Aorta (tissue), 5 donors: ENCODE measurements around the gene ZNF197. TPM values are rescaled to one million over a fixed set of nuclear protein-coding genes. Genes with fewer than 3 reads are reported as not detected.

Source experiments
- ATAC-seq: fragments of 200-7000 bp; cut with Tn5 transposase; one replicate; pipeline ENCODE4 v1.9.1; 2022; ENCODE audit warnings: moderate library complexity; ENCODE audit not compliant: low FRiP score
- DNase-seq, 2 donors: peaks; one replicate each; pipeline ENCODE4 v3.0.0-alpha.2; 2020
- H3K27ac ChIP-seq, 2 donors: one replicate each; pipeline ENCODE4 v1.5.1; 2013; ENCODE audit warnings: low read length in 2 of 2, mild to moderate bottlenecking in 2 of 2, moderate library complexity in 2 of 2, control low read depth in 1 of 2, inconsistent platforms in 1 of 2, low read depth in 1 of 2
- H3K27me3 ChIP-seq, 2 donors: one replicate each; pipeline ENCODE4 v1.6.1; 2013; ENCODE audit warnings: control low read depth in 1 of 2, low read length in 1 of 2, mild to moderate bottlenecking in 1 of 2, moderate library complexity in 1 of 2; ENCODE audit not compliant: insufficient read depth in 2 of 2, control insufficient read depth in 1 of 2
- H3K36me3 ChIP-seq, 2 donors: one replicate each; pipeline ENCODE4 v1.6.1; 2013; ENCODE audit warnings: control low read depth in 1 of 2, low read length in 1 of 2, mild to moderate bottlenecking in 1 of 2; ENCODE audit not compliant: insufficient read depth in 2 of 2, control insufficient read depth in 1 of 2
- H3K4me1 ChIP-seq, 2 donors: one replicate each; pipeline ENCODE4 v1.6.1; 2013; ENCODE audit warnings: low read length in 2 of 2, control low read depth in 1 of 2, mild to moderate bottlenecking in 1 of 2, moderate library complexity in 1 of 2; ENCODE audit not compliant: insufficient read depth in 2 of 2, control insufficient read depth in 1 of 2
- H3K4me3 ChIP-seq, 2 donors: one replicate each; pipeline ENCODE4 v1.5.1; 2013; ENCODE audit warnings: low read length in 2 of 2, control low read depth in 1 of 2, mild to moderate bottlenecking in 1 of 2
- H3K9me3 ChIP-seq: one replicate; pipeline ENCODE4 v1.6.1; 2013; ENCODE audit warnings: mild to moderate bottlenecking, low read length; ENCODE audit not compliant: control insufficient read depth
- WGBS, 2 donors: extraction: QIAGEN DNeasy Blood & Tissue Kit; methylation state at CpG; one replicate each; pipeline ENCODE4 v1.1.7; 2013; 5-methylcytosine and 5-hydroxymethylcytosine counted together
- intact Hi-C, 2 donors: fragments of 100-400 bp; cut with DNase I; formaldehyde crosslinking; loops; one replicate each; pipeline versions ENCODE4 v1.14.2 to v1.15.0; 2022
- polyA plus RNA-seq, 2 donors: library from polyadenylated mRNA; stranded (reverse); fragments of 200-250 nt; gene quantifications; one replicate each; pipeline ENCODE4 v1.2.3, GENCODE V29; 2013
- total RNA-seq, 2 donors: library from RNA; stranded (reverse); fragmentation: NEBNext Ultra II Directional; extraction: Animal tissue kit (Norgen Biotek cat#: 25700); gene quantifications; one replicate each; pipeline ENCODE4 v1.2.1, GENCODE V29; 2021
- donor health status: healthy with polysubstance abuse.
- donor health status: Bipolar disorder and iron deficiency.
- donor health status: DM: no; HTN: no; CAD: no.
- donor health status: DM: no; HTN: no; CAD: no.
- donor health status: DM: yes; HTN: yes; CAD: no.

ZNF197 gene
- total and polyA plus RNA-seq, 4 donors = 6.9 to 20.3 (median 11.6) TPM

DNA sequence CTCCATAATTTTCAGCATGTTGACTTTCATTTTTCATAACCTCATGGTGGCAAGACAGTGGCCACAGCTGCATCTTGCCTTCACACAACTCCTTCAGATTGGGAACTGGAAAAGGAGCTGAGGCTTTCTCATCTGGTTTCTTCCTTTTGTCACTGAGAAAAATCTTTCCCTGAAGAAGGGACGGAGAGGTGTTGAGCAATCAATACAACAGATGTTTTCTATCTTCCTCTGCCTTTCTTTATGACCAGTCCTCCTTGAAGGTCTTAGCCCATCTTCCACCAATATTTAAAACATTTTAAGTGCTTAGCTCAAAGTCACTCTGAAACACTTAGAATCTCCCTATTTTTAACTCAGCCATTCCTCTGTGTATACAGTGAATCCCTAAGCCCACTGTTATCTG is 28.2 kb upstream of the ZNF197 start:
- no peak for DNase-seq
- no peak overlapping the region for H3K4me3 ChIP-seq

DNA sequence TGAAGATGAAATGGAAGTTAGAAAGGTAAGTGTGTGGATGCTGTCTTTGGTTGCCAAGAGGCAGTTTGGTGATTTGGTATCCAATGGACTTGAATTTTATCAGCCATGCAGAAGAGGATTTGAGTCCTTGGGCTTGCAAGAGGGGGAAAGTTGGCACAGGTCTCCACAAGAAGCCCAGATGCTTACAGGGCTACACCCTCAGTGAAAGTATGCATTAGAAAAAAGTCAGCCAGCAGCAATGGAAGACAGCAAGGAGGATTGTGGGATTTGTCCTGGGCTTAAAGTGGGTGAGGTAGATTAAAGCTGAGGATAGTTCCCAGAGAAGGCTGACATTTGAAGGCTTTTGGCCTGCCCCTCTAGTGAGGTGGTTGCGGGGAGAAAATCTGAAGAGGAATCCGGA is 23.1 kb upstream of the ZNF197 start:
- H3K9me3 ChIP-seq = peaks cover 14% of the 10 kb centered on the region
- no peak for DNase-seq
- WGBS, 2 donors = 99 to 100% methylated on average over 2 of the region's 2 CpGs
- intact Hi-C loops = no loop called here
- no peaks in the 10 kb centered on the region for H3K4me1 ChIP-seq
- H3K27ac ChIP-seq = no peak overlapping the region
- H3K36me3 ChIP-seq = peaks cover 0 to 8% of the 10 kb centered on the region in 2 donors
- no peak overlapping the region for H3K4me3 ChIP-seq
- no peak for ATAC-seq
- H3K27me3 ChIP-seq = no peaks in the 10 kb centered on the region

More for the DNA sequence above, 28.2 kb upstream of the ZNF197 start:
- H3K9me3 ChIP-seq = peaks cover 14% of the 10 kb centered on the region
- H3K27ac ChIP-seq = no peak overlapping the region
- intact Hi-C loops = no loop called here
- no peaks in the 10 kb centered on the region for H3K27me3 ChIP-seq
- WGBS, 2 donors = 92 to 100% methylated on average over 1 of the region's 1 CpG
- H3K4me1 ChIP-seq = no peaks in the 10 kb centered on the region
- no peak for ATAC-seq
- peaks cover 8 to 11% of the 10 kb centered on the region in 2 donors for H3K36me3 ChIP-seq

DNA sequence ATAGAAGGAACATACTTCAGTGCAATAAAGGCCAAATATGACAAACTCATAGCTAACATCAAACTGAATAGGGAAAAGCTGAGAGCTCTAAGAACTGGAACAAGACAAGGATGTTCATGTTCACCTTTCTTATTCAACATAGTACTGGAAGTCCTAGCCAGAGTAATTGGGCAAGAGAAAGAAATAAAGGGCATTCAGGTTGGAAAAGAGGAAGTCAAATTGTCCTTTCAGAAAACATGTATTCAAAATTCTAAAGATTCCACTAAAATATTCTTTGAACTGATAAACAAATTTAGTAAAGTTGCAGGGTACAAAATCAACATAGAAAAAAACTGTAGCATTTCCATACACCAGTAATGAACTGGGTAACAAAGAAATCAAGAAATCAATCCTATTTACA is 12.2 kb upstream of the ZNF197 start:
- ATAC-seq = no peak
- no peak for DNase-seq
- Histone ChIP-seq H3K27ac (no peak overlapping the region), H3K27me3 (no peaks in the 10 kb centered on the region), H3K36me3 (no peaks in the 10 kb centered on the region), H3K9me3 (peaks cover 5% of the 10 kb centered on the region), H3K4me3 (no peak overlapping the region), H3K4me1 (no peaks in the 10 kb centered on the region)
- intact Hi-C loops = no loop called here

DNA sequence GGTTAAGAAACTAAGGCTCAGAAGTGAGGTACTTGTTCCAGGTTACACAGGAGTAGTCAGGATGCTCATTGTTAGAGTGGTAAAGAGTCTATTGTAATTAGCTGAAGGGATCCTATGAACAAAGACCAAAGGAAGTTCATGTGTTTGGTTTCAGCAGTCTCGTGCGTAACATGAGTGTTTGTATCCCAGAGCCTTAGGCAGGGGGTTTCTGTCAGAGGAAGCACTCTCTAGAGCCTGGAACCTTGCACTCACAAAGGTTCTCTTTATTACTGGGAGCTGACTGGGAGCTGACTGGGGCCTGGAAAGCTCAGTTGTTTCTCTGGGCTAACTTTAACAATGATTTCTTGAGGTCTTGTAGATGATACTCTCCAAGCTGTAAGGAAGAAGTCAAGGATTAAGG is 3.9 kb downstream of the ZNF197 start:
- Histone ChIP-seq H3K4me3 (no peak overlapping the region), H3K4me1 (peaks cover 1 to 3% of the 10 kb centered on the region in 2 donors), H3K27ac (no peak overlapping the region), H3K9me3 (no peaks in the 10 kb centered on the region), H3K27me3 (no peaks in the 10 kb centered on the region), H3K36me3 (peaks cover 3 to 4% of the 10 kb centered on the region in 2 donors)
- WGBS, 2 donors = 83 to 85% methylated on average over 2 of the region's 2 CpGs
- DNase-seq (no peak), ATAC-seq (no peak)
- intact Hi-C loops = loop anchor here in 1 of 2 donors (10.0 kb wide), 1 partner anchor 94 kb away; no protein-coding TSS in a partner anchor

DNA sequence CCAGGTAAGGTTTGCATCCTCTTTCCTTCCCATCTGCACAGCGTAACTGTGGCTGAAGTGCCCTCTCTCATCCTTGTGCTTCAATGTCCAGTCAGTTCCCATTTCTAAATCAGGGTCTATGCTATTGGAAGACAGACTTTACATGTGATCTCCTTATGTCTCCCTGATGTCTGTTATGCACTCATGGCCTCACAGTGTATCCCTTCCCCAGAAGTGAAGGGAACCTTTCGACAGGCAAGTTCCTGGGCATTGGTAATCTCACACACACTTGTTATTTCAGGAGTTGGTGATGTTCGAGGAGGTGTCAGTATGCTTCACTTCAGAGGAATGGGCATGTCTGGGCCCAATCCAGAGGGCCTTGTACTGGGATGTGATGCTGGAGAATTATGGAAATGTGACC is 7.4 kb downstream of the ZNF197 start:
- DNase-seq = no peak
- no peak for ATAC-seq

DNA sequence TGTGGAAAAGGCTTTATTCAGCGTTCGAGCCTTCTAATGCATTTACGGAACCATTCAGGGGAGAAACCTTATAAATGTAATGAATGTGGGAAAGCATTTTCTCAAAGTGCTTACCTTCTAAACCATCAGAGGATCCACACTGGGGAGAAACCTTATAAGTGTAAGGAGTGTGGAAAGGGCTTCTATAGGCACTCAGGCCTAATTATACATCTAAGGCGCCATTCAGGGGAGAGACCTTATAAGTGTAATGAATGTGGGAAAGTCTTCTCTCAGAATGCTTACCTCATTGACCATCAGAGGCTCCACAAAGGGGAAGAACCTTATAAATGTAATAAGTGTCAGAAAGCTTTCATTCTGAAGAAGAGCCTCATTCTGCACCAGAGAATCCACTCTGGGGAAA is 17.5 kb downstream of the ZNF197 start:
- Histone ChIP-seq H3K36me3 (peaks cover 6 to 24% of the 10 kb centered on the region in 2 donors), H3K27ac (no peak overlapping the region), H3K27me3 (no peaks in the 10 kb centered on the region), H3K9me3 (peaks cover 7% of the 10 kb centered on the region), H3K4me1 (no peaks in the 10 kb centered on the region), H3K4me3 (peak overlapping the region in 1 of 2 donors; percentile 30)
- DNase-seq (no peak), ATAC-seq (no peak)
- intact Hi-C loops = no loop called here
- WGBS, 2 donors = 97 to 98% methylated on average over 4 of the region's 4 CpGs

More for the DNA sequence above, 7.4 kb downstream of the ZNF197 start:
- Histone ChIP-seq H3K9me3 (peaks cover 1% of the 10 kb centered on the region), H3K27me3 (no peaks in the 10 kb centered on the region), H3K36me3 (peaks cover 3 to 7% of the 10 kb centered on the region in 2 donors), H3K4me1 (no peaks in the 10 kb centered on the region), H3K4me3 (no peak overlapping the region), H3K27ac (no peak overlapping the region)
- intact Hi-C loops = no loop called here
- WGBS, 2 donors = 93 to 96% methylated on average over 3 of the region's 3 CpGs

DNA sequence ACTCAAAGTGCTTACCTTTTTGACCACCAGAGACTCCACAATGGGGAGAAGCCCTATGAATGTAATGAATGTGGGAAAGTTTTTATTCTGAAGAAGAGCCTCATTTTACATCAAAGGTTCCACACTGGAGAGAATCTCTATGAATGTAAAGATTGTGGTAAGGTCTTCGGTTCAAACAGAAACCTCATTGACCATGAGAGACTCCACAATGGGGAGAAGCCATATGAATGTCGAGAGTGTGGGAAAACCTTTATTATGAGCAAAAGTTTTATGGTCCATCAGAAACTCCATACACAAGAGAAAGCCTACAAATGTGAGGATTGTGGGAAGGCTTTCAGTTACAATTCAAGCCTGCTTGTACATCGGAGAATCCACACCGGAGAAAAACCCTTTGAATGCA is 18.2 kb downstream of the ZNF197 start:
- Histone ChIP-seq H3K27me3 (no peaks in the 10 kb centered on the region), H3K4me1 (no peaks in the 10 kb centered on the region), H3K36me3 (peaks cover 6 to 24% of the 10 kb centered on the region in 2 donors), H3K4me3 (no peak overlapping the region), H3K9me3 (peaks cover 7% of the 10 kb centered on the region), H3K27ac (no peak overlapping the region)
- WGBS, 2 donors = 98 to 99% methylated on average over 4 of the region's 4 CpGs
- DNase-seq (no peak), ATAC-seq (no peak)
- intact Hi-C loops = no loop called here

DNA sequence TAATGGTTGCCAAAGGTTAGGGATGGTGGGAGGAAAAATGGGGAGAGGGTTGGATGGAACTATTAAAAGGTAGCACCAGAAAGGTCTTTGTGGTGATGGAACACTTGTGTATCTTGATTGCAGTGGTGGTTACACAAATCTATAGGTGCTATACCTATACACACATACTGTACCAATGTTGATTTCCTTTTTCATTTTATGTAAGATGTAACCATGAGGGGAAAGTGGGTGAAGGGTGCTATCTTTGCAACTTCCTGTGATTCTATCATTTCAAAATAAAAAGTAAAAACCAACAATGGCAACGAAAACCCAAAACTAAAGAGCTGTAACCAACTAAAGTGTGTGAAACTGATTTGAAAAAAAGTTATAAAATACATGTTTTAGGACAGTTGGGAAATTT is 22.9 kb downstream of the ZNF197 start:
- Histone ChIP-seq H3K36me3 (peaks cover 3 to 16% of the 10 kb centered on the region in 2 donors), H3K9me3 (peaks cover 1% of the 10 kb centered on the region), H3K27ac (no peak overlapping the region), H3K4me1 (peaks cover 0 to 2% of the 10 kb centered on the region in 2 donors), H3K27me3 (no peaks in the 10 kb centered on the region), H3K4me3 (no peak overlapping the region)
- intact Hi-C loops = loop anchor here in 1 of 2 donors (5.0 kb wide), 1 partner anchor 115 kb away; the partner anchor contains the start of genes KIAA1143 and KIF15
- 80 to 93% methylated on average over 1 of the region's 1 CpG for WGBS, 2 donors
- DNase-seq = no peak
- ATAC-seq = no peak

DNA sequence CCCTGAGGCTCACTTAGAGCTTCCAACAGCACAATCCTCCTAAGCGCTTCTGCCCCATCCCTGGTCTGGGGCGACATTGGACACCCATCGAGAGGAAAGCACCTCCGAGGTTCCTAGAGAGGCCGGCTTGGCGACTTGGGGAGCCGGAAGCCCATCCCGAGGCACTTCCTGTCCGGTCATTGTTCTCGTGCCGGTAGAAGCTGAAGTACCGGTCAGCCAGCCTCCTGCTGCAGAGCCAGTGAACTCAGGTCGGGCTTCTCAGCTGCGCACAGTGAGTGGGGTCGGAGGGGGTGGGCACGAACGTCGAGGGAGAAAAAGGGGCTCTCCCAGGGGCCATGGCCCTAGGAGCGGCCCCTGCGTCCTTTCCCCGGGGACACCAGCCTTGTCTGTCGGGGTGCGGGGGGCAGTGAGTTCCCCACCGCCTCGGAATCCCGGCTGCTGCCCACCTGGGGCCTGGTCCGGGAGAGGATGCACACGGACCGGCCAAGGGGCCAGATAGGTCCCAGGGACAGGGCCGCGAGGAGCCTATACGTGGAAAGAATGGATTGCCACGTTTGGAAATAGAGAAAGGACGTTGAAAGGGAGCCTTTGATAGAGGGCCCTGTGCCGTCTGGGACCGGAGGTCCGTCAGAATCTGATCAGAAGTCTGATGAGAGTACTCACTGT is 23.9 kb downstream of the ZNF197 start, which contains the start of gene ZNF35:
Gene ZNF35, plus strand, starts transcription at position 169 of the 666 bp plus-strand sequence. CDS start 2,336 bp downstream, outside the sequence.
- peak within 1 kb of the TSS; percentile 61 to 87 for H3K4me3 ChIP-seq
- peaks cover 8 to 15% of the 10 kb centered on the region in 2 donors for H3K36me3 ChIP-seq
- intact Hi-C loops = loop anchor here in 1 of 2 donors (5.0 kb wide), 1 partner anchor 114 kb away; the partner anchor contains the start of genes KIAA1143 and KIF15
- peaks cover 0 to 2% of the 10 kb centered on the region in 2 donors for H3K4me1 ChIP-seq
- H3K27ac ChIP-seq = peak within 1 kb of the TSS in 1 of 2 donors; percentile 19
- WGBS, 2 donors = 1% methylated on average over 35 to 37 of the region's 37 CpGs
- ATAC-seq = peak; percentile 94
- H3K27me3 ChIP-seq = no peaks in the 10 kb centered on the region
- H3K9me3 ChIP-seq = no peaks in the 10 kb centered on the region
- DNase-seq = peak; percentile 85 to 90
